ENCODE results near the gene PLCXD1. TPM values are rescaled to one million over a fixed set of nuclear protein-coding genes. Genes with fewer than 3 reads are reported as not detected.

Gene PLCXD1
- total and polyA plus RNA-seq, 9 of the 15 experiments (the other 6 are each of a cell fraction or from before 2014, with no cell fraction given) = 6.0 to 60.2 (median 39.5) TPM

GRCh38 chrX:283115-283845 is 2.1 kb downstream of the PLCXD1 start (continued):
- TF ChIP-seq CREB1 (IDR thresholded peaks at IDR 0.05) = no peak
- peak; percentile 50; the same call in 1 of the 2 replicates for TF ChIP-seq CREB1 (CRISPR knock-in tag; IDR thresholded peaks at IDR 0.05)
- no peak for TF ChIP-seq KLF1 (tag; IDR thresholded peaks at IDR 0.05)
- no peak for TF ChIP-seq ZFP1 (CRISPR knock-in tag; IDR thresholded peaks at IDR 0.05)
- TF ChIP-seq POLR2AphosphoS5 (IDR thresholded peaks at IDR 0.05; ENCODE audit: control insufficient read depth, insufficient read depth, low read depth, low read length) = peak; percentile 71
- no peak for TF ChIP-seq ZNF79 (CRISPR knock-in tag; IDR thresholded peaks at IDR 0.05; ENCODE audit: low read depth)
- TF ChIP-seq CXXC5 (CRISPR knock-in tag; IDR thresholded peaks at IDR 0.05) = peak; percentile 40
- no peak for TF ChIP-seq ELF1 (tag; IDR thresholded peaks at IDR 0.05)
- TF ChIP-seq RFX1 (IDR thresholded peaks at IDR 0.05) = no peak; the same call in 1 of the 2 replicates
- TF ChIP-seq ZNF143 (CRISPR knock-in tag; IDR thresholded peaks at IDR 0.05) = no peak
- TF ChIP-seq MYC (IDR thresholded peaks at IDR 0.05; ENCODE audit: low read depth, low read length) = peak; percentile 31; the same call in 1 of the 2 replicates
- TF ChIP-seq MYC (CRISPR knock-in tag; IDR thresholded peaks at IDR 0.05; ENCODE audit: borderline replicate concordance, low read depth) = no peak
- TF ChIP-seq, protein P1, sequence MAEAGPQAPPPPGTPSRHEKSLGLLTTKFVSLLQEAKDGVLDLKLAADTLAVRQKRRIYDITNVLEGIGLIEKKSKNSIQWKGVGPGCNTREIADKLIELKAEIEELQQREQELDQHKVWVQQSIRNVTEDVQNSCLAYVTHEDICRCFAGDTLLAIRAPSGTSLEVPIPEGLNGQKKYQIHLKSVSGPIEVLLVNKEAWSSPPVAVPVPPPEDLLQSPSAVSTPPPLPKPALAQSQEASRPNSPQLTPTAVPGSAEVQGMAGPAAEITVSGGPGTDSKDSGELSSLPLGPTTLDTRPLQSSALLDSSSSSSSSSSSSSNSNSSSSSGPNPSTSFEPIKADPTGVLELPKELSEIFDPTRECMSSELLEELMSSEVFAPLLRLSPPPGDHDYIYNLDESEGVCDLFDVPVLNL (CRISPR knock-in tag; IDR thresholded peaks at IDR 0.05; ENCODE audit: low read depth) = peak; percentile 90
- no peak for TF ChIP-seq FUS (optimal IDR thresholded peaks at IDR 0.05; ENCODE audit: low read depth, low read length)
- no peak for TF ChIP-seq PHB2 (IDR thresholded peaks at IDR 0.05; ENCODE audit: low read depth)
- TF ChIP-seq SETDB1 (IDR thresholded peaks at IDR 0.05; ENCODE audit: low read length) = no peak
- TF ChIP-seq NBN (IDR thresholded peaks at IDR 0.05; ENCODE audit: low read depth) = no peak
- no peak for TF ChIP-seq CHAMP1 (IDR thresholded peaks at IDR 0.05)
- TF ChIP-seq, protein P2, sequence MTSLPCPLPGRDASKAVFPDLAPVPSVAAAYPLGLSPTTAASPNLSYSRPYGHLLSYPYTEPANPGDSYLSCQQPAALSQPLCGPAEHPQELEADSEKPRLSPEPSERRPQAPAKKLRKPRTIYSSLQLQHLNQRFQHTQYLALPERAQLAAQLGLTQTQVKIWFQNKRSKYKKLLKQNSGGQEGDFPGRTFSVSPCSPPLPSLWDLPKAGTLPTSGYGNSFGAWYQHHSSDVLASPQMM (CRISPR knock-in tag; IDR thresholded peaks at IDR 0.05) = no peak
- no peak for TF ChIP-seq USF2 (CRISPR knock-in tag; IDR thresholded peaks at IDR 0.05)
- no peak for TF ChIP-seq ATF1 (CRISPR knock-in tag; IDR thresholded peaks at IDR 0.05)
- TF ChIP-seq ATF1 (tag; IDR thresholded peaks at IDR 0.05) = peak; percentile 35; the same call in 1 of the 2 replicates
- peak in 2 of 3 experiments; percentile 75 to 78 for TF ChIP-seq YY1 (IDR thresholded peaks at IDR 0.05; ENCODE audit: borderline replicate concordance in 1 of 3, control insufficient read depth in 1 of 3, extremely low read depth in 1 of 3, insufficient read depth in 3 of 3, insufficient read length in 1 of 3, insufficient replicate concordance in 2 of 3, low read depth in 1 of 3, low read length in 2 of 3)
